ENCODE measurements around the gene SOCS4. TPM values are rescaled to one million over a fixed set of nuclear protein-coding genes. Genes with fewer than 3 reads are reported as not detected.

SOCS4 gene
- total RNA-seq, 2 experiments from 2014 or later = 23.0 to 37.3 TPM

GRCh38 chr14:55026441-55026792, 619 bp upstream of the SOCS4 start:
- intact Hi-C loops (cut with micrococcal nuclease; ENCODE audit: unreplicated experiment) = no loop called here
- Histone ChIP-seq H4K20me1 (ENCODE audit: insufficient read depth, low read length) (peaks cover 21% of the 10 kb centered on the region), H3K79me2 (ENCODE audit: insufficient read depth, low read depth, low read length) (peaks cover 78% of the 10 kb centered on the region), H3K9me2 (ENCODE audit: insufficient read depth, low read length) (no peaks in the 10 kb centered on the region), H3K9me3 (ENCODE audit: low read length) (no peaks in the 10 kb centered on the region), H3K4me3 (ENCODE audit: low read depth, low read length, poor library complexity, severe bottlenecking) (peak overlapping the region; percentile 81), H3K27ac (ENCODE audit: low read depth, low read length, poor library complexity, severe bottlenecking) (peak overlapping the region; percentile 75), H3K36me3 (ENCODE audit: insufficient read depth, low read length) (peaks cover 43% of the 10 kb centered on the region), H3K4me1 (ENCODE audit: insufficient read depth, low read length, poor library complexity, severe bottlenecking) (peaks cover 33% of the 10 kb centered on the region), H3K4me2 (ENCODE audit: low read length) (peak overlapping the region; percentile 96), H2AFZ (ENCODE audit: low read length) (peak overlapping the region; percentile 67)
- no peak for DNase-seq (ENCODE audit: low spot score)
- CTCF ChIA-PET (ENCODE audit: unreplicated experiment) = interaction anchor here (0.7 to 0.8 kb wide), 2 partner anchors 24 to 25 kb away, joined by 3 read pairs; partner anchors contain the start of gene MAPK1IP1L
- no peak for TF ChIP-seq EZH2phosphoT487 (IDR thresholded peaks at IDR 0.05; ENCODE audit: borderline replicate concordance, low read depth, low read length)
- TF ChIP-seq, protein P1, sequence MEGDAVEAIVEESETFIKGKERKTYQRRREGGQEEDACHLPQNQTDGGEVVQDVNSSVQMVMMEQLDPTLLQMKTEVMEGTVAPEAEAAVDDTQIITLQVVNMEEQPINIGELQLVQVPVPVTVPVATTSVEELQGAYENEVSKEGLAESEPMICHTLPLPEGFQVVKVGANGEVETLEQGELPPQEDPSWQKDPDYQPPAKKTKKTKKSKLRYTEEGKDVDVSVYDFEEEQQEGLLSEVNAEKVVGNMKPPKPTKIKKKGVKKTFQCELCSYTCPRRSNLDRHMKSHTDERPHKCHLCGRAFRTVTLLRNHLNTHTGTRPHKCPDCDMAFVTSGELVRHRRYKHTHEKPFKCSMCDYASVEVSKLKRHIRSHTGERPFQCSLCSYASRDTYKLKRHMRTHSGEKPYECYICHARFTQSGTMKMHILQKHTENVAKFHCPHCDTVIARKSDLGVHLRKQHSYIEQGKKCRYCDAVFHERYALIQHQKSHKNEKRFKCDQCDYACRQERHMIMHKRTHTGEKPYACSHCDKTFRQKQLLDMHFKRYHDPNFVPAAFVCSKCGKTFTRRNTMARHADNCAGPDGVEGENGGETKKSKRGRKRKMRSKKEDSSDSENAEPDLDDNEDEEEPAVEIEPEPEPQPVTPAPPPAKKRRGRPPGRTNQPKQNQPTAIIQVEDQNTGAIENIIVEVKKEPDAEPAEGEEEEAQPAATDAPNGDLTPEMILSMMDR (conservative IDR thresholded peaks at IDR 0.05; ENCODE audit: low read length) = no peak
- BruUV-seq (replicated peaks) = TSS peak; percentile 76
- POLR2A ChIA-PET = interaction anchor here (1.1 to 3.6 kb wide), 9 partner anchors 11 to 57 kb away, joined by 3 to 19 read pairs (median 5); partner anchors contain the start of gene MAPK1IP1L

GRCh38 chr14:55028066-55028465, 1.0 kb downstream of the SOCS4 start:
- Histone ChIP-seq H3K9me3 (ENCODE audit: low read length) (no peaks in the 10 kb centered on the region), H3K4me2 (ENCODE audit: low read length) (peak overlapping the region; percentile 91), H3K27ac (ENCODE audit: low read depth, low read length, poor library complexity, severe bottlenecking) (peak overlapping the region; percentile 75), H3K36me3 (ENCODE audit: insufficient read depth, low read length) (peaks cover 43% of the 10 kb centered on the region), H2AFZ (ENCODE audit: low read length) (no peak overlapping the region; the same call in 1 of the 2 replicates), H3K79me2 (ENCODE audit: insufficient read depth, low read depth, low read length) (peaks cover 91% of the 10 kb centered on the region), H3K4me3 (ENCODE audit: low read depth, low read length, poor library complexity, severe bottlenecking) (peak overlapping the region; percentile 81), H3K9me2 (ENCODE audit: insufficient read depth, low read length) (no peaks in the 10 kb centered on the region), H4K20me1 (ENCODE audit: insufficient read depth, low read length) (peaks cover 21% of the 10 kb centered on the region), H3K4me1 (ENCODE audit: insufficient read depth, low read length, poor library complexity, severe bottlenecking) (peaks cover 37% of the 10 kb centered on the region)
- intact Hi-C loops (cut with micrococcal nuclease; ENCODE audit: unreplicated experiment) = no loop called here
- ChIA-PET CTCF (ENCODE audit: unreplicated experiment) (no interaction called here), POLR2A (interaction anchor here (0.6 to 3.6 kb wide), 6 partner anchors 13 to 87 kb away, joined by 3 to 19 read pairs (median 8); partner anchors contain the start of gene MAPK1IP1L)
- TF ChIP-seq, protein P1 (conservative IDR thresholded peaks at IDR 0.05; ENCODE audit: low read length) = no peak
- no peak for TF ChIP-seq EZH2phosphoT487 (IDR thresholded peaks at IDR 0.05; ENCODE audit: borderline replicate concordance, low read depth, low read length)
- DNase-seq (ENCODE audit: low spot score) = peak; percentile 22
- BruUV-seq (replicated peaks) = no TSS peak

DNA sequence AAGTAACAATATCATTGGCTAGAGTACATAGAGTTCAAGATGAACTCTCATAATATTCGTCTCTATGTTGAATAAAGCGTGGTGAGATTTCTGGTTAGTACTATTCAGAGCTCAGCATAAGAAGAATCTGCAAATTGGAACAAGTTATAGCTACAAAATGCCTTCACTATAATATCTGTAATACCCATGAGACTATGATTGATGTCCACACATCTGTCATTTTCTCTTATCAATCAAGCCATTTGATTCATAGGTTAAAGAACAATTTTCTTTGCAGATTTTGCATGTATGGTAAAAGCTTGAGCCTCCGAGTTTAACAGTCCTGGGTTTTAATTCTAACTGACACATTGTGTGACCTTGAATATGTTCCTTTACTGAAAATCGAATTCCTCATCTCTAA, 1.4 kb downstream of the SOCS4 start:
- Histone ChIP-seq H3K4me3 (ENCODE audit: low read depth, low read length, poor library complexity, severe bottlenecking) (peak overlapping the region; percentile 81), H3K9me2 (ENCODE audit: insufficient read depth, low read length) (no peaks in the 10 kb centered on the region), H3K4me2 (ENCODE audit: low read length) (peak overlapping the region; percentile 91), H4K20me1 (ENCODE audit: insufficient read depth, low read length) (peaks cover 21% of the 10 kb centered on the region), H3K79me2 (ENCODE audit: insufficient read depth, low read depth, low read length) (peaks cover 91% of the 10 kb centered on the region), H3K9me3 (ENCODE audit: low read length) (no peaks in the 10 kb centered on the region), H3K4me1 (ENCODE audit: insufficient read depth, low read length, poor library complexity, severe bottlenecking) (peaks cover 37% of the 10 kb centered on the region), H3K27ac (ENCODE audit: low read depth, low read length, poor library complexity, severe bottlenecking) (peak overlapping the region; percentile 75), H3K36me3 (ENCODE audit: insufficient read depth, low read length) (peaks cover 43% of the 10 kb centered on the region), H2AFZ (ENCODE audit: low read length) (no peak overlapping the region)
- no peak for TF ChIP-seq EZH2phosphoT487 (IDR thresholded peaks at IDR 0.05; ENCODE audit: borderline replicate concordance, low read depth, low read length)
- TF ChIP-seq, protein P1 (conservative IDR thresholded peaks at IDR 0.05; ENCODE audit: low read length) = no peak
- CTCF ChIA-PET (ENCODE audit: unreplicated experiment) = no interaction called here
- POLR2A ChIA-PET = interaction anchor here (0.6 to 3.6 kb wide), 4 partner anchors 13 to 87 kb away, joined by 3 to 19 read pairs (median 14); no protein-coding TSS in a partner anchor
- intact Hi-C loops (cut with micrococcal nuclease; ENCODE audit: unreplicated experiment) = no loop called here
- no peak for DNase-seq (ENCODE audit: low spot score)
- no TSS peak for BruUV-seq (replicated peaks)
